IMR-90 (cell line): Measurements from ENCODE around the gene MAML2.

Experiments used
- CTCF ChIP-seq: conservative IDR thresholded peaks from 2 replicates; pipeline ENCODE4 v1.5.1; 2012; ENCODE audit warnings: mild to moderate bottlenecking, low read depth, low read length, improper control_type of control experiment
- POLR2A ChIP-seq: IDR thresholded peaks from 2 replicates; pipeline ENCODE4 v1.6.1; 2012; ENCODE audit warnings: mild to moderate bottlenecking, low read depth, low read length
- RAD21 ChIP-seq: IDR thresholded peaks from 2 replicates; pipeline ENCODE4 v1.6.1; 2012; ENCODE audit warnings: low read length, improper control_type of control experiment
- RFX5 ChIP-seq: IDR thresholded peaks from 2 replicates; pipeline ENCODE4 v1.8.0; 2012; ENCODE audit warnings: low read depth, mild to moderate bottlenecking, low read length, moderate library complexity

GRCh38 chr11:96126917-96127595 is 215.9 kb downstream of the MAML2 start:
- TF ChIP-seq POLR2A (no peak), RAD21 (no peak), CTCF (no peak), RFX5 (no peak)
